Fibroblast of villous mesenchyme (primary cell): ENCODE data around the gene DTNA. TPM values are rescaled to one million over a fixed set of nuclear protein-coding genes. Genes with fewer than 3 reads are reported as not detected.
"Not testable (repeated sequence)": the region's sequence is repeated elsewhere in the genome, so short reads cannot be mapped to it uniquely, and the experiment has no call there.

Source experiments
- DNase-seq: peaks from one replicate; pipeline ENCODE4 v3.0.0-alpha.2; 2010; ENCODE audit warnings: low read depth
- H3K4me3 ChIP-seq: 2 replicates; pipeline ENCODE4 v1.5.1; 2011; ENCODE audit warnings: low read depth, mild to moderate bottlenecking, low read length
- CTCF ChIP-seq: IDR thresholded peaks from 2 replicates; pipeline ENCODE4 v1.5.1; 2012; ENCODE audit warnings: low read depth, mild to moderate bottlenecking, low read length; ENCODE audit not compliant: insufficient read depth
- total RNA-seq: library from RNA; depleted of rRNA; stranded (reverse); fragments of >200 nt; gene quantifications from 2 replicates; pipeline ENCODE4 v1.2.3, GENCODE V29; 2012

The DTNA gene
- total RNA-seq, 1 donor = 18.1 TPM

GRCh38 chr18:34911661-34912384 lies 201.7 kb downstream of the DTNA start:
- TF ChIP-seq CTCF = peak; percentile 21
- peak; percentile 86 for DNase-seq
- no peak overlapping the region for H3K4me3 ChIP-seq

- H3K4me3 ChIP-seq = no peak overlapping the region
- no peak for TF ChIP-seq CTCF
- DNase-seq = peak; percentile 83
Measured at GRCh38 chr18:34913837-34914661, 204.0 kb downstream of the DTNA start.

- H3K4me3 ChIP-seq = no peak overlapping the region
- no peak for DNase-seq
- TF ChIP-seq CTCF = no peak
Measured at GRCh38 chr18:34915046-34915445, 204.9 kb downstream of the DTNA start.

GRCh38 chr18:34916539-34916938 lies 206.4 kb downstream of the DTNA start:
- DNase-seq, H3K4me3 ChIP-seq: not testable (repeated sequence)

- DNase-seq = no peak
- H3K4me3 ChIP-seq = no peak overlapping the region
- TF ChIP-seq CTCF = no peak
Measured at GRCh38 chr18:34918856-34919255, 208.8 kb downstream of the DTNA start.

GRCh38 chr18:34921226-34921625 lies 211.1 kb downstream of the DTNA start:
- DNase-seq = no peak
- no peak for TF ChIP-seq CTCF

GRCh38 chr18:34921811-34922385 lies 211.8 kb downstream of the DTNA start:
- no peak for TF ChIP-seq CTCF
- no peak for DNase-seq

More at GRCh38 chr18:34921226-34921625, 211.1 kb downstream of the DTNA start:
- no peak overlapping the region for H3K4me3 ChIP-seq

GRCh38 chr18:34922594-34922993 lies 212.5 kb downstream of the DTNA start:
- DNase-seq, H3K4me3 ChIP-seq: not testable (repeated sequence)

More at GRCh38 chr18:34921811-34922385, 211.8 kb downstream of the DTNA start:
- no peak overlapping the region for H3K4me3 ChIP-seq
